Activated CD4-positive, alpha-beta T cell treated with anti-CD3 and anti-CD28 coated beads, Interleukin-2, amount 50 U/mL, for 48 hours (primary cell): Measurements from ENCODE around the gene BAX.
A peak's percentile ranks its signal among the peaks of the same experiment; 100 is the strongest.

Source experiments
- DNase-seq, 2 experiments: peaks; one replicate each; pipeline ENCODE4 v3.0.0-alpha.2; 2020

BAX gene

GRCh38 chr19:48963371-48964204 lies 8.9 kb downstream of the BAX start:
- DNase-seq, result peak; percentile 76 to 82

- DNase-seq, result peak in 1 of 2 experiments; percentile 39
Observed at GRCh38 chr19:48964205-48965039, 9.7 kb downstream of the BAX start.

GRCh38 chr19:48965040-48965805 lies 10.5 kb downstream of the BAX start, which contains the start of gene FTL:
TSS of gene FTL (plus strand) at chr19:48965309. CDS start at chr19:48965508, 199 bp downstream.
- peak; percentile 93 to 96 for DNase-seq

- DNase-seq, result peak; percentile 91 to 93
Observed at GRCh38 chr19:48965806-48966540, 11.3 kb downstream of the BAX start.

GRCh38 chr19:48966541-48967345 lies 12.1 kb downstream of the BAX start:
- no peak for DNase-seq

- no peak for DNase-seq
Observed at GRCh38 chr19:48967346-48968178, 12.9 kb downstream of the BAX start.

- DNase-seq, result no peak
Observed at GRCh38 chr19:48968179-48968661, 13.5 kb downstream of the BAX start.

GRCh38 chr19:48968813-48969218 lies 14.1 kb downstream of the BAX start:
- DNase-seq, result no peak

- DNase-seq, result no peak
Observed at GRCh38 chr19:48969276-48970138, 14.8 kb downstream of the BAX start.

- no peak for DNase-seq
Observed at GRCh38 chr19:48970139-48970766, 15.6 kb downstream of the BAX start.

- DNase-seq, result peak; percentile 88 to 89
Observed at GRCh38 chr19:48970923-48971395, 16.3 kb downstream of the BAX start.

- DNase-seq, result no peak
Observed at GRCh38 chr19:48975947-48976847, 21.5 kb downstream of the BAX start.

GRCh38 chr19:48977061-48977460 lies 22.4 kb downstream of the BAX start:
- no peak for DNase-seq

- no peak for DNase-seq
Observed at GRCh38 chr19:48982280-48982679, 27.6 kb downstream of the BAX start.

GRCh38 chr19:48985711-48986110 lies 31.0 kb downstream of the BAX start:
- DNase-seq, result no peak

GRCh38 chr19:48986211-48986610 lies 31.5 kb downstream of the BAX start:
- no peak for DNase-seq

- DNase-seq, result no peak
Observed at GRCh38 chr19:48987323-48987722, 32.6 kb downstream of the BAX start.
